ENCODE measurements around the gene SCN4A.

DNA sequence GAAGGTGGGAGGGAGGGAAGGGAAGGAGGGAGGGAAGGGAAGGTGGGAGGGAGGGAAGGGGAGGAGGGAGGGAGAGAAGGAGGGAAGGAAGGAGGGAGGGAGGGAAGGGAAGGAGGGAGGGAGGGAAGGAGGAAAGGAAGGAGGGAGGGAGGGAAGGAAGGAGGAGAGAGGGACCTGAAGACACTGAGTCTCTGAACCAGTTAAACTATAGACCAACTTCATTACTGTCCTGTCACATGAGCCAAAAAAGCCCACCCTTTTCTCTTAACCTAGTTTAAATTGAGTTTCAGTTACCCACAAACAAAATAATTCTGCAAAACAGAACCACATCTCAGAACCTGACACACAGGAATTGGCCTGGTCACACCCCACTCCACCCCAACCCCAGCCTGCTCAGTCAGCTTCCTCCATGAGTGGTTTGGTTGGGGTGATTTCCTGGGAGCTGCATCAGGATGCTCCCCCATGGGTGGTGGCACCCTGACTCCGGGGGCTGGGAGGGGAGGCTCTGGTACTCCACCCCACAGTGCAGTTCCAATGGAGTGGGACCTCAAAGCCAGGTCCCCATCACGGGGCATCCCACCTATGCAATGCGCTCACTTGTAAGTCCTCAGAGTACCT is 20.8 kb upstream of the SCN4A start:
- TF ChIP-seq CTCF (conservative IDR thresholded peaks at IDR 0.05; ENCODE audit: low read depth, low read length) (0 out of 2 replicates have a peak, but pooled peaks have one; percentile 12), EZH2 (IDR thresholded peaks at IDR 0.05; ENCODE audit: low read length, unreplicated experiment) (no peak)

All from PC-3 (cell line).